Measurements from ENCODE around the gene FADS2. TPM values are rescaled to one million over a fixed set of nuclear protein-coding genes. Genes with fewer than 3 reads are reported as not detected.

Gene FADS2
- total RNA-seq, 2 experiments from 2014 or later: 0.95 to 2.8 TPM

- no peak for DNase-seq (ENCODE audit: low spot score)
- Histone ChIP-seq H3K36me3 (ENCODE audit: insufficient read depth, low read length) (no peaks in the 10 kb centered on the region), H3K4me2 (ENCODE audit: low read length) (no peak overlapping the region), H3K27ac (ENCODE audit: low read depth, low read length, poor library complexity, severe bottlenecking) (no peak overlapping the region), H3K9me2 (ENCODE audit: insufficient read depth, low read length) (no peaks in the 10 kb centered on the region), H3K4me1 (ENCODE audit: insufficient read depth, low read length, poor library complexity, severe bottlenecking) (no peaks in the 10 kb centered on the region), H3K79me2 (ENCODE audit: insufficient read depth, low read depth, low read length) (no peaks in the 10 kb centered on the region), H2AFZ (ENCODE audit: low read length) (no peak overlapping the region), H3K9me3 (ENCODE audit: low read length) (no peaks in the 10 kb centered on the region), H3K4me3 (ENCODE audit: low read depth, low read length, poor library complexity, severe bottlenecking) (no peak overlapping the region), H4K20me1 (ENCODE audit: insufficient read depth, low read length) (no peaks in the 10 kb centered on the region)
- no TSS peak for BruUV-seq (replicated peaks)
- no peak for TF ChIP-seq CTCF (conservative IDR thresholded peaks at IDR 0.05; ENCODE audit: low read length)
- no peak for TF ChIP-seq EZH2phosphoT487 (IDR thresholded peaks at IDR 0.05; ENCODE audit: borderline replicate concordance, low read depth, low read length)
- CTCF ChIA-PET (ENCODE audit: unreplicated experiment): no interaction called here
- intact Hi-C loops (cut with micrococcal nuclease; ENCODE audit: unreplicated experiment): no loop called here
- POLR2A ChIA-PET: no interaction called here
Measured at GRCh38 chr11:61910187-61911127, 82.4 kb downstream of the FADS2 start.

- no peaks in the 10 kb centered on the region for H3K4me1 ChIP-seq (ENCODE audit: insufficient read depth, low read length, poor library complexity, severe bottlenecking)
- H2AFZ ChIP-seq (ENCODE audit: low read length): no peak overlapping the region
- BruUV-seq (replicated peaks): no TSS peak
- H3K9me3 ChIP-seq (ENCODE audit: low read length): no peaks in the 10 kb centered on the region
- intact Hi-C loops (cut with micrococcal nuclease; ENCODE audit: unreplicated experiment): no loop called here
- H3K4me3 ChIP-seq (ENCODE audit: low read depth, low read length, poor library complexity, severe bottlenecking): no peak overlapping the region
- TF ChIP-seq EZH2phosphoT487 (IDR thresholded peaks at IDR 0.05; ENCODE audit: borderline replicate concordance, low read depth, low read length) (no peak), CTCF (conservative IDR thresholded peaks at IDR 0.05; ENCODE audit: low read length) (no peak)
- H3K79me2 ChIP-seq (ENCODE audit: insufficient read depth, low read depth, low read length): no peaks in the 10 kb centered on the region
- H3K36me3 ChIP-seq (ENCODE audit: insufficient read depth, low read length): no peaks in the 10 kb centered on the region
- H3K9me2 ChIP-seq (ENCODE audit: insufficient read depth, low read length): no peaks in the 10 kb centered on the region
- no peak for DNase-seq (ENCODE audit: low spot score)
- no peaks in the 10 kb centered on the region for H4K20me1 ChIP-seq (ENCODE audit: insufficient read depth, low read length)
- ChIA-PET POLR2A (no interaction called here), CTCF (ENCODE audit: unreplicated experiment) (no interaction called here)
- no peak overlapping the region for H3K27ac ChIP-seq (ENCODE audit: low read depth, low read length, poor library complexity, severe bottlenecking)
- no peak overlapping the region for H3K4me2 ChIP-seq (ENCODE audit: low read length)
Measured at GRCh38 chr11:61911128-61911700, 83.1 kb downstream of the FADS2 start.

Data from OCI-LY7 (cell line).